GM21528 (cell line): ENCODE results near the gene NKX6-2.
"Not testable (repeated sequence)": the region's sequence is repeated elsewhere in the genome, so short reads cannot be mapped to it uniquely, and the experiment has no call there.

Experiments used
- ATAC-seq: cut with Tn5 transposase; IDR thresholded peaks from one replicate; pipeline ENCODE4 v1.9.1; 2021; ENCODE audit warnings: mild to moderate bottlenecking, moderate library complexity; ENCODE audit not compliant: unreplicated experiment, low FRiP score

Gene NKX6-2

GRCh38 chr10:132743196-132743924 is 42.6 kb downstream of the NKX6-2 start:
- not testable (repeated sequence) for ATAC-seq

GRCh38 chr10:132742837-132743194 is 43.1 kb downstream of the NKX6-2 start:
- ATAC-seq = no peak

GRCh38 chr10:132742167-132742836 is 43.6 kb downstream of the NKX6-2 start:
- ATAC-seq = no peak

- no peak for ATAC-seq
Measured at GRCh38 chr10:132740588-132740987, 45.4 kb downstream of the NKX6-2 start.

GRCh38 chr10:132739225-132739613 is 46.7 kb downstream of the NKX6-2 start:
- ATAC-seq = no peak

GRCh38 chr10:132738454-132739224 is 47.3 kb downstream of the NKX6-2 start:
- ATAC-seq = no peak

- ATAC-seq = no peak
Measured at GRCh38 chr10:132737390-132738048, 48.4 kb downstream of the NKX6-2 start.

GRCh38 chr10:132735923-132736391 is 50.0 kb downstream of the NKX6-2 start:
- no peak for ATAC-seq

GRCh38 chr10:132735341-132735775 is 50.6 kb downstream of the NKX6-2 start:
- no peak for ATAC-seq

GRCh38 chr10:132733926-132734325 is 52.0 kb downstream of the NKX6-2 start:
- ATAC-seq = no peak
